Transverse colon (tissue), 4 donors: Measurements from ENCODE around the gene CADM4.

Experiments
- EP300 ChIP-seq: sonication (generic); formaldehyde crosslinking; IDR thresholded peaks from one replicate; pipeline ENCODE4 v1.6.1; 2017; ENCODE audit warnings: antibody characterized with exemption, low read depth
- POLR2AphosphoS5 ChIP-seq, 3 donors: sonication (generic); formaldehyde crosslinking; IDR thresholded peaks; one replicate each; pipeline ENCODE4 v1.6.1; 2016; ENCODE audit warnings: antibody characterized with exemption in 3 of 3
- TF ChIP-seq, protein P1 (sequence below), 5 experiments: fragments of 200-600 bp in 3 of 5; fragments of 450-650 bp in 2 of 5; sonication (generic) in 3 of 5; IDR thresholded peaks; 1 replicate in 2 of 5; 2 replicates in 3 of 5; pipeline ENCODE4 v1.5.1; 2016 to 2017; ENCODE audit warnings: antibody characterized with exemption in 5 of 5, inconsistent platforms in 3 of 5, mild to moderate bottlenecking in 2 of 5, moderate library complexity in 1 of 5

DNA sequence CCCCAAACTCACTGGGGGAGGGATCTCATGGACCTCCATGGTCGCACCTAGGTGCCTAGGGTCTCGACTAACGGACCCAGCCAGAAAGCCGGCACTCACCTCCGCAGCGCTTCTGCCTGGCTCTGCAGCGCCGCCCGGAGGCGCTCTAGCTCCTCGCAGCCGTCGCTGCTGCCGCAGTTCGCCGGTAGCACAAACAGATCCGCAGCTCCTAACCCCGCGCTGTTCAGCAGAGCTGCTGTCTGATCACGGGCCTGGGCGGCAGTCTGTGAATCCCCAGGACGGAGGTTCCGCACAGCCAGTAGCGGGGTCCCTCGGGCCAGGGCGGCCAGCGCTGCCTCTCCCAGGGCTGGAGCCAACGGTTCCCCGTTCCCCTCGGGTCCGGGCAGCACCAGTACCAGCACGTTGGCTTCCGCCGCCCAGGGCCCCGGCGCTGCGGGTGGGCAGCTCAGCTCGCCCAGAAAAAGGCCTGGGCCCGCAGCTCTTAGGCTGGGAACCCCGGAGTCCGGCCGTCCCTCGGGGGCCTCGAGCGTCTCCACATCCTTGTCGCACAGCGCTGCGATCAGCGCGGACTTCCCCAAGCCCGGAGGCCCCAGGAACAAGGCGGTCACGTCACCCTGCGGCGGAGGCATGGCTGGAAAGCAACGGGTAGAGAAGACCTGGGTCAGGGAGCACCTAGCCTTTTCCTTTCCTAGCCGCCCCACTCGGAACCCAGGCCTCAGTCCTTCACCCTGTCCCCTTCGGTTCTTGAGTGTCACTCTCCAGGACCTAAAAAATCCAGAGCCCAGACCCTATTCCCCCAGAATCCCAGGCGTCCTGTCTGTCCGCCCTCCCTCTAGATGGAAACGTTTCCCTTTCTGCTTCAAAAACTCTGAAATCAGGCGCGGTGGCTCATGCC lies 44.7 kb downstream of the CADM4 start:
- TF ChIP-seq, protein P1, sequence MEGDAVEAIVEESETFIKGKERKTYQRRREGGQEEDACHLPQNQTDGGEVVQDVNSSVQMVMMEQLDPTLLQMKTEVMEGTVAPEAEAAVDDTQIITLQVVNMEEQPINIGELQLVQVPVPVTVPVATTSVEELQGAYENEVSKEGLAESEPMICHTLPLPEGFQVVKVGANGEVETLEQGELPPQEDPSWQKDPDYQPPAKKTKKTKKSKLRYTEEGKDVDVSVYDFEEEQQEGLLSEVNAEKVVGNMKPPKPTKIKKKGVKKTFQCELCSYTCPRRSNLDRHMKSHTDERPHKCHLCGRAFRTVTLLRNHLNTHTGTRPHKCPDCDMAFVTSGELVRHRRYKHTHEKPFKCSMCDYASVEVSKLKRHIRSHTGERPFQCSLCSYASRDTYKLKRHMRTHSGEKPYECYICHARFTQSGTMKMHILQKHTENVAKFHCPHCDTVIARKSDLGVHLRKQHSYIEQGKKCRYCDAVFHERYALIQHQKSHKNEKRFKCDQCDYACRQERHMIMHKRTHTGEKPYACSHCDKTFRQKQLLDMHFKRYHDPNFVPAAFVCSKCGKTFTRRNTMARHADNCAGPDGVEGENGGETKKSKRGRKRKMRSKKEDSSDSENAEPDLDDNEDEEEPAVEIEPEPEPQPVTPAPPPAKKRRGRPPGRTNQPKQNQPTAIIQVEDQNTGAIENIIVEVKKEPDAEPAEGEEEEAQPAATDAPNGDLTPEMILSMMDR (IDR thresholded peaks at IDR 0.05): peak; percentile 57 to 86 (median 75)
- TF ChIP-seq EP300: no peak
- TF ChIP-seq POLR2AphosphoS5 (IDR thresholded peaks at IDR 0.05): peak in 1 of 3 donors; percentile 7
